ENCODE results near the gene ZNF407. TPM values are rescaled to one million over a fixed set of nuclear protein-coding genes. Genes with fewer than 3 reads are reported as not detected.

Gene ZNF407
- total and polyA plus RNA-seq, 2 of the 13 experiments (the other 11 are each of a cell fraction or from before 2014, with no cell fraction given) = 2.3 to 8.7 TPM

- TF ChIP-seq ZNF350 (CRISPR knock-in tag; IDR thresholded peaks at IDR 0.05; ENCODE audit: borderline replicate concordance, low read depth) (no peak), ZNF660 (CRISPR knock-in tag; IDR thresholded peaks at IDR 0.05; ENCODE audit: borderline replicate concordance, low read depth) (no peak), ZBTB4 (CRISPR knock-in tag; IDR thresholded peaks at IDR 0.05; ENCODE audit: borderline replicate concordance) (no peak), REXO4 (CRISPR knock-in tag; IDR thresholded peaks at IDR 0.05; ENCODE audit: borderline replicate concordance) (no peak), ETS1 (CRISPR knock-in tag; IDR thresholded peaks at IDR 0.05) (no peak), ISX (CRISPR knock-in tag; conservative IDR thresholded peaks at IDR 0.05) (no peak), GTF3A (CRISPR knock-in tag; conservative IDR thresholded peaks at IDR 0.05) (no peak), MATR3 (CRISPR knock-in tag; IDR thresholded peaks at IDR 0.05) (no peak), PRPF4 (IDR thresholded peaks at IDR 0.05; ENCODE audit: low read depth, low read length, poor library complexity, severe bottlenecking) (no peak), ATF4 (CRISPR knock-in tag; IDR thresholded peaks at IDR 0.05) (no peak), ETV6 (CRISPR knock-in tag; conservative IDR thresholded peaks at IDR 0.05) (no peak), CEBPZ (IDR thresholded peaks at IDR 0.05; ENCODE audit: low read length) (no peak), FOXO1 (CRISPR knock-in tag; IDR thresholded peaks at IDR 0.05) (no peak), KDM1A (CRISPR knock-in tag; IDR thresholded peaks at IDR 0.05) (no peak)
- ChIA-PET POLR2A (no interaction called here), CTCF (ENCODE audit: low intra/inter-chr PET ratio, low total read pairs) (no interaction called here)
- ATAC-seq (no peak), FAIRE-seq (no peak), DNase-seq (ENCODE audit: low spot score) (no peak)
- BruUV-seq (replicated peaks) = no TSS peak
- no peaks in the 10 kb centered on the region for H3K79me2 ChIP-seq (ENCODE audit: insufficient read depth, low read length)
- intact Hi-C loops (cut with micrococcal nuclease; ENCODE audit: unreplicated experiment) = no loop called here
- in situ Hi-C loops (cut with HindIII; ENCODE audit: extremely low pct_ligation_motif_present, low pct_unique_long_range_greater_than_20kb) = loop anchor here (10.0 kb wide), 1 partner anchor 363 kb away; no protein-coding TSS in a partner anchor
- peaks cover 2 to 18% of the 10 kb centered on the region in 2 experiments; a peak in 4 of 5 replicates for H3K27me3 ChIP-seq (ENCODE audit: control insufficient read depth in 1 of 2, insufficient read depth in 2 of 2, low read length in 2 of 2)
- no peak overlapping the region for H3K9ac ChIP-seq (ENCODE audit: insufficient read depth, low read depth, low read length)
- H3K9me3 ChIP-seq (ENCODE audit: low read length) = no peaks in the 10 kb centered on the region
- no peak overlapping the region for H3K4me2 ChIP-seq (ENCODE audit: low read depth, low read length)
- no peak overlapping the region for H3K4me3 ChIP-seq (replicated peaks in 1 of 3; ENCODE audit: insufficient read depth in 1 of 3, low read depth in 2 of 3, low read length in 3 of 3)
- WGBS (ENCODE audit: low lambda C conversion rate) = 63% methylated on average over 4 of the region's 4 CpGs
- H3K4me1 ChIP-seq (ENCODE audit: insufficient read depth, low read length) = no peaks in the 10 kb centered on the region
- no peaks in the 10 kb centered on the region for H3K36me3 ChIP-seq (replicated peaks in 1 of 2; ENCODE audit: control insufficient read depth in 1 of 2, insufficient read depth in 2 of 2, low read length in 2 of 2)
- no peak overlapping the region for H3K27ac ChIP-seq (ENCODE audit: extremely low read length, insufficient read depth, low read length)
- H2AFZ ChIP-seq (ENCODE audit: low read length) = no peak overlapping the region
- no peaks in the 10 kb centered on the region for H4K20me1 ChIP-seq (ENCODE audit: insufficient read depth, low read length)
Measured at GRCh38 chr18:74558096-74558495, 39.6 kb upstream of the ZNF407 start.
